HepG2 (cell line): ENCODE results near the gene FETUB. TPM values are rescaled to one million over a fixed set of nuclear protein-coding genes. Genes with fewer than 3 reads are reported as not detected.
A peak's percentile ranks its signal among the peaks of the same experiment; 100 is the strongest.

Source experiments
- ARNTL ChIP-seq: sonication (generic); formaldehyde crosslinking; IDR thresholded peaks from 2 replicates; pipeline ENCODE4 v1.4.0; 2020; ENCODE audit warnings: mild to moderate bottlenecking, missing genetic modification reagents
- ELF3 ChIP-seq: IDR thresholded peaks from 2 replicates; pipeline ENCODE4 v1.6.1; 2016; ENCODE audit warnings: missing genetic modification reagents, missing compliant biosample characterization
- ERF ChIP-seq: IDR thresholded peaks from 2 replicates; pipeline ENCODE4 v1.6.1; 2018; ENCODE audit warnings: missing biosample characterization, missing genetic modification reagents
- GTF2F1 ChIP-seq: fragments of 150-350 bp; IDR thresholded peaks from 2 replicates; pipeline ENCODE4 v1.6.1; 2014; ENCODE audit warnings: low read length
- IKZF4 ChIP-seq: sonication (generic); formaldehyde crosslinking; IDR thresholded peaks from 2 replicates; pipeline ENCODE4 v1.5.1; 2020; ENCODE audit warnings: borderline replicate concordance, mild to moderate bottlenecking, low read depth, missing genetic modification reagents; ENCODE audit errors: not compliant biosample characterization
- KLF16 ChIP-seq, 2 experiments: sonication (generic) in 1 of 2; formaldehyde crosslinking in 1 of 2; IDR thresholded peaks; 2 replicates each; pipeline versions ENCODE4 v1.6.1 to v1.8.0; 2016 to 2023; ENCODE audit warnings: missing genetic modification reagents in 2 of 2, missing compliant biosample characterization in 1 of 2
- KMT2A ChIP-seq: sonication (generic); formaldehyde crosslinking; IDR thresholded peaks from 2 replicates; pipeline ENCODE4 v1.4.0; 2020; ENCODE audit warnings: missing genetic modification reagents
- NFKBIZ ChIP-seq: IDR thresholded peaks from 2 replicates; pipeline ENCODE4 v1.6.1; 2018; ENCODE audit warnings: missing genetic modification reagents, missing compliant biosample characterization
- RBFOX2 ChIP-seq: fragments of 200-400 bp; formaldehyde crosslinking; IDR thresholded peaks from 2 replicates; pipeline ENCODE4 v1.6.1; 2017; ENCODE audit warnings: low read depth, mild to moderate bottlenecking, low read length
- TBX3 ChIP-seq: fragments of 450-650 bp; IDR thresholded peaks from 2 replicates; pipeline ENCODE4 v1.6.1; 2017; ENCODE audit warnings: antibody characterized with exemption, mild to moderate bottlenecking, inconsistent platforms, borderline replicate concordance
- ZNF225 ChIP-seq: sonication (generic); formaldehyde crosslinking; IDR thresholded peaks from 2 replicates; pipeline ENCODE4 v1.4.0; 2020; ENCODE audit warnings: mild to moderate bottlenecking, missing genetic modification reagents
- ZNF260 ChIP-seq: sonication (generic); formaldehyde crosslinking; IDR thresholded peaks from 2 replicates; pipeline ENCODE4 v1.4.0; 2020; ENCODE audit warnings: missing genetic modification reagents, low read depth, mild to moderate bottlenecking, borderline replicate concordance
- ZNF3 ChIP-seq: IDR thresholded peaks from 2 replicates; pipeline ENCODE4 v1.7.0; 2017; ENCODE audit warnings: inconsistent platforms
- ZNF337 ChIP-seq: sonication (generic); formaldehyde crosslinking; IDR thresholded peaks from 2 replicates; pipeline ENCODE4 v1.5.1; 2020; ENCODE audit warnings: missing genetic modification reagents, low read depth, mild to moderate bottlenecking, borderline replicate concordance
- ZNF782 ChIP-seq: sonication (generic); formaldehyde crosslinking; IDR thresholded peaks from 2 replicates; pipeline ENCODE4 v1.4.0; 2020; ENCODE audit warnings: missing genetic modification reagents, mild to moderate bottlenecking, borderline replicate concordance
- ZSCAN29 ChIP-seq: sonication (generic); formaldehyde crosslinking; conservative IDR thresholded peaks from 2 replicates; pipeline ENCODE4 v1.4.0; 2020; ENCODE audit warnings: mild to moderate bottlenecking, missing genetic modification reagents
- polyA plus RNA-seq, 8 experiments: library from polyadenylated mRNA; depleted of rRNA in 3 of 8; stranded (reverse) in 7 of 8; unstranded in 1 of 8; fragments of >200 nt; fragmentation: Illumina TruSeq in 4 of 8; extraction: Trizol in 4 of 8; gene quantifications; 2 replicates each; pipeline versions ENCODE4 v1.2.1 to v1.2.3, GENCODE V29; 2011 to 2016; ENCODE audit warnings: low read depth in 4 of 8, missing spikeins in 1 of 8, mixed read lengths in 1 of 8; ENCODE audit not compliant: insufficient read depth in 1 of 8
- total RNA-seq, 5 experiments: library from RNA; depleted of rRNA; stranded (reverse); fragments of >200 nt; fragmentation: Illumina TruSeq; extraction: Trizol; gene quantifications; 2 replicates each; pipeline ENCODE4 v1.2.3, GENCODE V29; 2016; ENCODE audit warnings: low read depth in 1 of 5
- TF ChIP-seq, protein P1 (sequence below): IDR thresholded peaks from 2 replicates; pipeline ENCODE4 v1.6.1; 2016; ENCODE audit warnings: low read depth, missing genetic modification reagents, missing compliant biosample characterization
- TF ChIP-seq, protein P2 (sequence below): sonication (generic); formaldehyde crosslinking; IDR thresholded peaks from 2 replicates; pipeline ENCODE4 v1.5.0; 2020; ENCODE audit warnings: missing genetic modification reagents, mild to moderate bottlenecking, borderline replicate concordance
- TF ChIP-seq, protein P3 (sequence below), 2 experiments: sonication (generic) in 1 of 2; formaldehyde crosslinking in 1 of 2; IDR thresholded peaks; 2 replicates each; pipeline versions ENCODE4 v1.4.0 to v1.6.1; 2016 to 2020; ENCODE audit warnings: borderline replicate concordance in 1 of 2, low read depth in 1 of 2, mild to moderate bottlenecking in 1 of 2, missing genetic modification reagents in 1 of 2

The FETUB gene
- total and polyA plus RNA-seq, 2 of the 13 experiments (the other 11 are each of a cell fraction or from before 2014, with no cell fraction given), result 2.1 to 4.4 TPM

DNA sequence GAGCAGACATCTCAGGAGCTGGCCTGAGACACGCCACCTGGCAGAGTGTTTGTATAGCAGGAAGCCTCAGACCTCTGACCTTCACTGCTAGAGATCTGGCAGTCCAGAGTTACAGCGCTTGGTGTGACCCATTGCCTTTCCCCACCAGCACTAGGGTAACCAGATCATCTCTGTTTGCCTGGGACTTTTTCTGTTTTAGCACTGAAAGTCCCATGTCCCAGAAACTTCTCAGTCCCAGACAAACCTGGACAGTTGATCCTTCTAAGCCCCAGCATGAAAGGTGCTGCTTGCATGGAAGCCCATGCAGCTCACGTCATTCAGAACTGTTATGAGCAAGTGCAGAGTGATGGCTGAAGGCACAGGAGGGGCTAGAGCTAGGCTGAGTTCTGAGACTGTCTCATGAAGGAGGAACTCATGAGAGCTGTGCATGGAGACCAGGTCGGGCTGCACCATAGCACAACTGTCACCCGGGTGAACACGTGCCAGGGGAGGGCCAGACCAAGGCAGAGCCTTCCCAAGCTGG, 45.5 kb upstream of the FETUB start (continued):
- TF ChIP-seq ZNF260 (CRISPR knock-in tag) (no peak), ELF3 (peak; percentile 20; the same call in 1 of the 2 replicates), ARNTL (CRISPR knock-in tag) (peak; percentile 92), ZNF225 (CRISPR knock-in tag) (no peak), ZSCAN29 (no peak), NFKBIZ (CRISPR knock-in tag) (no peak), ZNF782 (CRISPR knock-in tag) (no peak), ZNF3 (CRISPR knock-in tag) (no peak), TBX3 (no peak), IKZF4 (CRISPR knock-in tag) (no peak), KMT2A (CRISPR knock-in tag) (no peak), ZNF337 (CRISPR knock-in tag) (no peak), ERF (no peak), RBFOX2 (peak; percentile 25; the same call in 1 of the 2 replicates), GTF2F1 (no peak), KLF16 (CRISPR knock-in tag; IDR thresholded peaks at IDR 0.05) (no peak)
- TF ChIP-seq, protein P1, sequence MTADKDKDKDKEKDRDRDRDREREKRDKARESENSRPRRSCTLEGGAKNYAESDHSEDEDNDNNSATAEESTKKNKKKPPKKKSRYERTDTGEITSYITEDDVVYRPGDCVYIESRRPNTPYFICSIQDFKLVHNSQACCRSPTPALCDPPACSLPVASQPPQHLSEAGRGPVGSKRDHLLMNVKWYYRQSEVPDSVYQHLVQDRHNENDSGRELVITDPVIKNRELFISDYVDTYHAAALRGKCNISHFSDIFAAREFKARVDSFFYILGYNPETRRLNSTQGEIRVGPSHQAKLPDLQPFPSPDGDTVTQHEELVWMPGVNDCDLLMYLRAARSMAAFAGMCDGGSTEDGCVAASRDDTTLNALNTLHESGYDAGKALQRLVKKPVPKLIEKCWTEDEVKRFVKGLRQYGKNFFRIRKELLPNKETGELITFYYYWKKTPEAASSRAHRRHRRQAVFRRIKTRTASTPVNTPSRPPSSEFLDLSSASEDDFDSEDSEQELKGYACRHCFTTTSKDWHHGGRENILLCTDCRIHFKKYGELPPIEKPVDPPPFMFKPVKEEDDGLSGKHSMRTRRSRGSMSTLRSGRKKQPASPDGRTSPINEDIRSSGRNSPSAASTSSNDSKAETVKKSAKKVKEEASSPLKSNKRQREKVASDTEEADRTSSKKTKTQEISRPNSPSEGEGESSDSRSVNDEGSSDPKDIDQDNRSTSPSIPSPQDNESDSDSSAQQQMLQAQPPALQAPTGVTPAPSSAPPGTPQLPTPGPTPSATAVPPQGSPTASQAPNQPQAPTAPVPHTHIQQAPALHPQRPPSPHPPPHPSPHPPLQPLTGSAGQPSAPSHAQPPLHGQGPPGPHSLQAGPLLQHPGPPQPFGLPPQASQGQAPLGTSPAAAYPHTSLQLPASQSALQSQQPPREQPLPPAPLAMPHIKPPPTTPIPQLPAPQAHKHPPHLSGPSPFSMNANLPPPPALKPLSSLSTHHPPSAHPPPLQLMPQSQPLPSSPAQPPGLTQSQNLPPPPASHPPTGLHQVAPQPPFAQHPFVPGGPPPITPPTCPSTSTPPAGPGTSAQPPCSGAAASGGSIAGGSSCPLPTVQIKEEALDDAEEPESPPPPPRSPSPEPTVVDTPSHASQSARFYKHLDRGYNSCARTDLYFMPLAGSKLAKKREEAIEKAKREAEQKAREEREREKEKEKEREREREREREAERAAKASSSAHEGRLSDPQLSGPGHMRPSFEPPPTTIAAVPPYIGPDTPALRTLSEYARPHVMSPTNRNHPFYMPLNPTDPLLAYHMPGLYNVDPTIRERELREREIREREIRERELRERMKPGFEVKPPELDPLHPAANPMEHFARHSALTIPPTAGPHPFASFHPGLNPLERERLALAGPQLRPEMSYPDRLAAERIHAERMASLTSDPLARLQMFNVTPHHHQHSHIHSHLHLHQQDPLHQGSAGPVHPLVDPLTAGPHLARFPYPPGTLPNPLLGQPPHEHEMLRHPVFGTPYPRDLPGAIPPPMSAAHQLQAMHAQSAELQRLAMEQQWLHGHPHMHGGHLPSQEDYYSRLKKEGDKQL (CRISPR knock-in tag), result no peak
- TF ChIP-seq, protein P2, sequence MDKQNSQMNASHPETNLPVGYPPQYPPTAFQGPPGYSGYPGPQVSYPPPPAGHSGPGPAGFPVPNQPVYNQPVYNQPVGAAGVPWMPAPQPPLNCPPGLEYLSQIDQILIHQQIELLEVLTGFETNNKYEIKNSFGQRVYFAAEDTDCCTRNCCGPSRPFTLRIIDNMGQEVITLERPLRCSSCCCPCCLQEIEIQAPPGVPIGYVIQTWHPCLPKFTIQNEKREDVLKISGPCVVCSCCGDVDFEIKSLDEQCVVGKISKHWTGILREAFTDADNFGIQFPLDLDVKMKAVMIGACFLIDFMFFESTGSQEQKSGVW, result no peak
- TF ChIP-seq, protein P3, sequence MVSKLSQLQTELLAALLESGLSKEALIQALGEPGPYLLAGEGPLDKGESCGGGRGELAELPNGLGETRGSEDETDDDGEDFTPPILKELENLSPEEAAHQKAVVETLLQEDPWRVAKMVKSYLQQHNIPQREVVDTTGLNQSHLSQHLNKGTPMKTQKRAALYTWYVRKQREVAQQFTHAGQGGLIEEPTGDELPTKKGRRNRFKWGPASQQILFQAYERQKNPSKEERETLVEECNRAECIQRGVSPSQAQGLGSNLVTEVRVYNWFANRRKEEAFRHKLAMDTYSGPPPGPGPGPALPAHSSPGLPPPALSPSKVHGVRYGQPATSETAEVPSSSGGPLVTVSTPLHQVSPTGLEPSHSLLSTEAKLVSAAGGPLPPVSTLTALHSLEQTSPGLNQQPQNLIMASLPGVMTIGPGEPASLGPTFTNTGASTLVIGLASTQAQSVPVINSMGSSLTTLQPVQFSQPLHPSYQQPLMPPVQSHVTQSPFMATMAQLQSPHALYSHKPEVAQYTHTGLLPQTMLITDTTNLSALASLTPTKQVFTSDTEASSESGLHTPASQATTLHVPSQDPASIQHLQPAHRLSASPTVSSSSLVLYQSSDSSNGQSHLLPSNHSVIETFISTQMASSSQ (IDR thresholded peaks at IDR 0.05; ENCODE audit: low read depth), result no peak
- TF ChIP-seq, protein P3 (CRISPR knock-in tag; IDR thresholded peaks at IDR 0.05; ENCODE audit: borderline replicate concordance), result no peak
